Esophagus squamous epithelium (tissue), 4 donors: ENCODE data around the gene STXBP6.

Source experiments
- POLR2A ChIP-seq, 4 donors: fragments of 450-650 bp; IDR thresholded peaks; one replicate each; pipeline ENCODE4 v1.6.1; 2017; ENCODE audit warnings: antibody characterized with exemption in 4 of 4, mild to moderate bottlenecking in 4 of 4, moderate library complexity in 3 of 4
- TF ChIP-seq, protein P1 (sequence below), 6 experiments: fragments of 450-650 bp in 4 of 6; fragments of 200-600 bp in 2 of 6; sonication (generic) in 2 of 6; IDR thresholded peaks; one replicate each; pipeline ENCODE4 v1.5.1; 2016 to 2019; ENCODE audit warnings: antibody characterized with exemption in 6 of 6, mild to moderate bottlenecking in 4 of 6, moderate library complexity in 4 of 6

DNA sequence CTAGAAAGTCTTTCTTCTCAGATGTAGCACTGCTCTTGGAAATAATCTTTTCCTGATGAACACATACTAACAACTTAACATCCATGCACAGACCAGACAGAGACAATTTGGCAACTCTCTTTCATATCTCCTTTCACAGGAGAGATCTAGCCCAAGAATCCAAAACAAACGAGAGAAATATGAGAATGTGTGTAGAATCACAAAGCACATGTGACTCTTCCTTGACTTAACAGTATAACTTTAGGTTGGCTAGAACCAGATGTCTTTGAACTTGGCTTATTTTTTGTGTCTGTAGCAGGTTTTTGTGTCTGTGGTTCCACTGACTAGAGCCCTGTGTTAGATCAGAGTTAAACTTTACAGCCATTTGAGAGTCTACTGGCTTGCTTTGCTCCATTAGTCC lies 114.2 kb downstream of the STXBP6 start:
- no peak for TF ChIP-seq POLR2A (IDR thresholded peaks at IDR 0.05)
- TF ChIP-seq, protein P1, sequence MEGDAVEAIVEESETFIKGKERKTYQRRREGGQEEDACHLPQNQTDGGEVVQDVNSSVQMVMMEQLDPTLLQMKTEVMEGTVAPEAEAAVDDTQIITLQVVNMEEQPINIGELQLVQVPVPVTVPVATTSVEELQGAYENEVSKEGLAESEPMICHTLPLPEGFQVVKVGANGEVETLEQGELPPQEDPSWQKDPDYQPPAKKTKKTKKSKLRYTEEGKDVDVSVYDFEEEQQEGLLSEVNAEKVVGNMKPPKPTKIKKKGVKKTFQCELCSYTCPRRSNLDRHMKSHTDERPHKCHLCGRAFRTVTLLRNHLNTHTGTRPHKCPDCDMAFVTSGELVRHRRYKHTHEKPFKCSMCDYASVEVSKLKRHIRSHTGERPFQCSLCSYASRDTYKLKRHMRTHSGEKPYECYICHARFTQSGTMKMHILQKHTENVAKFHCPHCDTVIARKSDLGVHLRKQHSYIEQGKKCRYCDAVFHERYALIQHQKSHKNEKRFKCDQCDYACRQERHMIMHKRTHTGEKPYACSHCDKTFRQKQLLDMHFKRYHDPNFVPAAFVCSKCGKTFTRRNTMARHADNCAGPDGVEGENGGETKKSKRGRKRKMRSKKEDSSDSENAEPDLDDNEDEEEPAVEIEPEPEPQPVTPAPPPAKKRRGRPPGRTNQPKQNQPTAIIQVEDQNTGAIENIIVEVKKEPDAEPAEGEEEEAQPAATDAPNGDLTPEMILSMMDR (IDR thresholded peaks at IDR 0.05): no peak
